Measurements from ENCODE around the gene SMOC2. TPM values are rescaled to one million over a fixed set of nuclear protein-coding genes. Genes with fewer than 3 reads are reported as not detected.

Gene SMOC2
- polyA plus RNA-seq, 1 of the 3 experiments (the other 2 are of a cell fraction), result not detected

GRCh38 chr6:168501561-168501960 is 60.6 kb downstream of the SMOC2 start:
- Histone ChIP-seq H3K36me3 (replicated peaks in 1 of 2; ENCODE audit: control insufficient read depth in 1 of 2, insufficient read depth in 2 of 2, low read length in 1 of 2) (no peaks in the 10 kb centered on the region), H3K79me2 (ENCODE audit: insufficient read depth) (no peaks in the 10 kb centered on the region), H3K9me2 (no peaks in the 10 kb centered on the region), H3F3A (replicated peaks; ENCODE audit: insufficient read depth) (no peaks in the 10 kb centered on the region), H3K27ac (ENCODE audit: low read depth in 2 of 2, low read length in 1 of 2) (no peak overlapping the region), H3K4me2 (no peak overlapping the region), H3K9me3 (no peaks in the 10 kb centered on the region), H3K4me3 (ENCODE audit: low read depth in 2 of 2, low read length in 1 of 2) (no peak overlapping the region), H2AFZ (ENCODE audit: low read depth) (no peak overlapping the region), H3K27me3 (ENCODE audit: insufficient read depth) (no peaks in the 10 kb centered on the region), H4K20me1 (ENCODE audit: insufficient read depth) (no peaks in the 10 kb centered on the region), H3K9ac (no peak overlapping the region), H3K4me1 (ENCODE audit: control insufficient read depth in 1 of 2, insufficient read depth in 2 of 2, low read depth in 1 of 2, low read length in 1 of 2) (no peaks in the 10 kb centered on the region)
- TF ChIP-seq ELF1 (IDR thresholded peaks at IDR 0.05), result no peak
- no peak for TF ChIP-seq RFX5 (IDR thresholded peaks at IDR 0.05; ENCODE audit: low read length)
- 32% methylated on average over 7 of the region's 8 CpGs for WGBS (ENCODE audit: low lambda C conversion rate)
- ChIA-PET POLR2A (no interaction called here), CTCF (interaction anchor here (1.7 kb wide), 1 partner anchor 11 kb away, joined by 4 read pairs; no protein-coding TSS in a partner anchor)
- DNase-seq, result no peak

- Histone ChIP-seq H3K79me2 (ENCODE audit: insufficient read depth) (no peaks in the 10 kb centered on the region), H3K9me3 (no peaks in the 10 kb centered on the region), H4K20me1 (ENCODE audit: insufficient read depth) (no peaks in the 10 kb centered on the region), H2AFZ (ENCODE audit: low read depth) (no peak overlapping the region), H3K36me3 (replicated peaks in 1 of 2; ENCODE audit: control insufficient read depth in 1 of 2, insufficient read depth in 2 of 2, low read length in 1 of 2) (no peaks in the 10 kb centered on the region), H3K27me3 (ENCODE audit: insufficient read depth) (no peaks in the 10 kb centered on the region), H3K9ac (no peak overlapping the region), H3K27ac (ENCODE audit: low read depth in 2 of 2, low read length in 1 of 2) (no peak overlapping the region), H3K4me2 (no peak overlapping the region), H3K9me2 (no peaks in the 10 kb centered on the region), H3K4me3 (ENCODE audit: low read depth in 2 of 2, low read length in 1 of 2) (no peak overlapping the region), H3K4me1 (ENCODE audit: control insufficient read depth in 1 of 2, insufficient read depth in 2 of 2, low read depth in 1 of 2, low read length in 1 of 2) (no peaks in the 10 kb centered on the region), H3F3A (replicated peaks; ENCODE audit: insufficient read depth) (no peaks in the 10 kb centered on the region)
- 49% methylated on average over 3 of the region's 3 CpGs for WGBS (ENCODE audit: low lambda C conversion rate)
- CTCF ChIA-PET, result no interaction called here
- DNase-seq, result no peak
- TF ChIP-seq IRF3 (IDR thresholded peaks at IDR 0.05; ENCODE audit: low read depth, low read length) (no peak), NFIC (IDR thresholded peaks at IDR 0.05; ENCODE audit: borderline replicate concordance) (no peak), RAD21 (IDR thresholded peaks at IDR 0.05; ENCODE audit: low read length) (no peak), FOXM1 (IDR thresholded peaks at IDR 0.05; ENCODE audit: low read depth) (no peak), SIN3A (IDR thresholded peaks at IDR 0.05; ENCODE audit: borderline replicate concordance, low read depth, low read length) (no peak), MEF2A (IDR thresholded peaks at IDR 0.05; ENCODE audit: borderline replicate concordance, low read depth) (no peak), TCF12 (IDR thresholded peaks at IDR 0.05) (no peak), JUND (IDR thresholded peaks at IDR 0.05) (no peak)
- TF ChIP-seq, protein P1, sequence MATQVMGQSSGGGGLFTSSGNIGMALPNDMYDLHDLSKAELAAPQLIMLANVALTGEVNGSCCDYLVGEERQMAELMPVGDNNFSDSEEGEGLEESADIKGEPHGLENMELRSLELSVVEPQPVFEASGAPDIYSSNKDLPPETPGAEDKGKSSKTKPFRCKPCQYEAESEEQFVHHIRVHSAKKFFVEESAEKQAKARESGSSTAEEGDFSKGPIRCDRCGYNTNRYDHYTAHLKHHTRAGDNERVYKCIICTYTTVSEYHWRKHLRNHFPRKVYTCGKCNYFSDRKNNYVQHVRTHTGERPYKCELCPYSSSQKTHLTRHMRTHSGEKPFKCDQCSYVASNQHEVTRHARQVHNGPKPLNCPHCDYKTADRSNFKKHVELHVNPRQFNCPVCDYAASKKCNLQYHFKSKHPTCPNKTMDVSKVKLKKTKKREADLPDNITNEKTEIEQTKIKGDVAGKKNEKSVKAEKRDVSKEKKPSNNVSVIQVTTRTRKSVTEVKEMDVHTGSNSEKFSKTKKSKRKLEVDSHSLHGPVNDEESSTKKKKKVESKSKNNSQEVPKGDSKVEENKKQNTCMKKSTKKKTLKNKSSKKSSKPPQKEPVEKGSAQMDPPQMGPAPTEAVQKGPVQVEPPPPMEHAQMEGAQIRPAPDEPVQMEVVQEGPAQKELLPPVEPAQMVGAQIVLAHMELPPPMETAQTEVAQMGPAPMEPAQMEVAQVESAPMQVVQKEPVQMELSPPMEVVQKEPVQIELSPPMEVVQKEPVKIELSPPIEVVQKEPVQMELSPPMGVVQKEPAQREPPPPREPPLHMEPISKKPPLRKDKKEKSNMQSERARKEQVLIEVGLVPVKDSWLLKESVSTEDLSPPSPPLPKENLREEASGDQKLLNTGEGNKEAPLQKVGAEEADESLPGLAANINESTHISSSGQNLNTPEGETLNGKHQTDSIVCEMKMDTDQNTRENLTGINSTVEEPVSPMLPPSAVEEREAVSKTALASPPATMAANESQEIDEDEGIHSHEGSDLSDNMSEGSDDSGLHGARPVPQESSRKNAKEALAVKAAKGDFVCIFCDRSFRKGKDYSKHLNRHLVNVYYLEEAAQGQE (IDR thresholded peaks at IDR 0.05; ENCODE audit: low read depth, low read length), result no peak
- TF ChIP-seq, protein P2, sequence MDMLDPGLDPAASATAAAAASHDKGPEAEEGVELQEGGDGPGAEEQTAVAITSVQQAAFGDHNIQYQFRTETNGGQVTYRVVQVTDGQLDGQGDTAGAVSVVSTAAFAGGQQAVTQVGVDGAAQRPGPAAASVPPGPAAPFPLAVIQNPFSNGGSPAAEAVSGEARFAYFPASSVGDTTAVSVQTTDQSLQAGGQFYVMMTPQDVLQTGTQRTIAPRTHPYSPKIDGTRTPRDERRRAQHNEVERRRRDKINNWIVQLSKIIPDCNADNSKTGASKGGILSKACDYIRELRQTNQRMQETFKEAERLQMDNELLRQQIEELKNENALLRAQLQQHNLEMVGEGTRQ (IDR thresholded peaks at IDR 0.05; ENCODE audit: borderline replicate concordance, low read depth, low read length), result no peak
- POLR2A ChIA-PET, result no interaction called here
Observed at GRCh38 chr6:168504366-168504765, 63.4 kb downstream of the SMOC2 start.
